ENCODE measurements around the gene TASL.

DNA sequence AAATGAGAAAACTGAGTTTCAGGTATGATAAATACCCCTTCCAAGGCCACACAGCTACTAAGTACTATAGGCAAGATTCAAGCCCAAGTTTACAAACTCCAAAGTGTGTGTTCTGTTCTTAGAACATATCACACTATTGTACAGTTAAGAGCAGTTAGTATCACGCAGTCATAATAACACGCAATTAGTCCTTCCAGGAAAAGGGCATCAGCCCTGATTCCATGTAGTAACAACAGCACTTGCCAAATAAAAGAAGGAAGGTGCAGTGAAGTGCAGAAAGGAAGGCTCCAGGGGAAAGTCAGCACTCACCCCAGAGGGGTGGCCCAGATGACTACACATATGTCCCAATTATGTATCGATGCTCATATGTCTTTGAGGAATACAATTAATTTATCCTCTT is 4.4 kb downstream of the TASL start:
- TF ChIP-seq POLR2A (IDR thresholded peaks at IDR 0.05; ENCODE audit: low read depth, low read length) (no peak), POLR2AphosphoS5 (IDR thresholded peaks at IDR 0.05; ENCODE audit: low read depth, low read length) (no peak)
